PC-3 (cell line): ENCODE measurements around the gene SLC7A7. TPM values are rescaled to one million over a fixed set of nuclear protein-coding genes. Genes with fewer than 3 reads are reported as not detected.

Source experiments
- ATAC-seq: fragments of 200-7000 bp; cut with Tn5 transposase; 2 replicates; pipeline ENCODE4 v1.9.1; 2020; ENCODE audit warnings: mild to moderate bottlenecking, moderate library complexity
- BruUV-seq: library from RNA; stranded (reverse); fragments of 400-500 nt; replicated peaks from 2 replicates; lab custom pipeline; 2021; lab: Mats Ljungman, UMichigan
- CTCF ChIA-PET: fragments of 300-600 bp; sonication (Branson Sonifier 250); formaldehyde crosslinking; loops from one replicate; lab custom pipeline; 2022; ENCODE audit warnings: antibody characterized with exemption; lab: Charles Lee
- POLR2A ChIA-PET: fragments of 300-600 bp; sonication (Branson Sonifier 250); formaldehyde crosslinking; loops from one replicate; lab custom pipeline; 2022; ENCODE audit warnings: antibody characterized with exemption; ENCODE audit not compliant: unreplicated experiment; lab: Charles Lee
- DNase-seq: peaks from one replicate; pipeline ENCODE4 v3.0.0-alpha.2; 2015
- H2AFZ ChIP-seq: fragments of 300-600 bp; sonication (generic); 2 replicates; pipeline ENCODE4 v1.6.0; 2016; ENCODE audit warnings: antibody characterized with exemption, low read length
- H3F3A ChIP-seq: fragments of 300-600 bp; sonication (generic); one replicate; pipeline ENCODE4 v1.6.0; 2017; ENCODE audit warnings: antibody characterized with exemption, low read length, control low read depth, mild to moderate bottlenecking; ENCODE audit not compliant: unreplicated experiment
- H3K27ac ChIP-seq: fragments of 300-600 bp; sonication (generic); 2 replicates; pipeline ENCODE4 v1.5.1; 2016; ENCODE audit warnings: mild to moderate bottlenecking, low read length
- H3K27me3 ChIP-seq: fragments of 300-600 bp; sonication (generic); 2 replicates; pipeline ENCODE4 v1.6.1; 2016; ENCODE audit warnings: low read length, mixed read lengths
- H3K36me3 ChIP-seq: fragments of 300-600 bp; sonication (generic); 2 replicates; pipeline ENCODE4 v1.6.1; 2016; ENCODE audit warnings: low read depth, mixed run types, low read length, mixed read lengths
- H3K4me1 ChIP-seq: fragments of 300-600 bp; sonication (generic); 2 replicates; pipeline ENCODE4 v1.5.1; 2016; ENCODE audit warnings: low read length; ENCODE audit not compliant: insufficient read depth
- H3K4me2 ChIP-seq: fragments of 300-600 bp; sonication (generic); 2 replicates; pipeline ENCODE4 v1.6.0; 2016; ENCODE audit warnings: low read length
- H3K4me3 ChIP-seq: fragments of 300-600 bp; sonication (generic); 2 replicates; pipeline ENCODE4 v1.5.1; 2016; ENCODE audit warnings: mild to moderate bottlenecking, low read length, mixed read lengths
- H3K79me2 ChIP-seq: fragments of 300-600 bp; sonication (generic); 2 replicates; pipeline ENCODE4 v1.6.1; 2017; ENCODE audit warnings: low read length, mixed read lengths
- H3K9ac ChIP-seq: fragments of 300-600 bp; sonication (generic); 2 replicates; pipeline ENCODE4 v1.6.0; 2016; ENCODE audit warnings: mild to moderate bottlenecking, low read length
- H3K9me2 ChIP-seq: fragments of 300-600 bp; sonication (generic); replicated peaks from 2 replicates; pipeline ENCODE4 v1.6.1; 2016; ENCODE audit warnings: mixed run types, low read length, mixed read lengths
- H3K9me3 ChIP-seq: fragments of 300-600 bp; sonication (generic); 2 replicates; pipeline ENCODE4 v1.6.1; 2016; ENCODE audit warnings: low read length, mixed read lengths
- H4K20me1 ChIP-seq: fragments of 300-600 bp; sonication (generic); 2 replicates; pipeline ENCODE4 v1.6.1; 2016; ENCODE audit warnings: low read length, mixed read lengths
- EZH2 ChIP-seq: fragments of 300-600 bp; sonication (generic); IDR thresholded peaks from one replicate; pipeline ENCODE4 v1.6.1; 2017; ENCODE audit warnings: antibody characterized with exemption, mild to moderate bottlenecking, low read length; ENCODE audit not compliant: unreplicated experiment
- EZH2phosphoT487 ChIP-seq: fragments of 300-600 bp; sonication (generic); IDR thresholded peaks from 2 replicates; pipeline ENCODE4 v1.6.1; 2018; ENCODE audit warnings: mild to moderate bottlenecking, antibody characterized with exemption, low read length, borderline replicate concordance
- intact Hi-C: fragments of 100-400 bp; cut with micrococcal nuclease; formaldehyde crosslinking; loops from 2 replicates; pipeline ENCODE4 v1.9.0; 2023
- total RNA-seq: library from RNA; depleted of rRNA; stranded (reverse); fragments of >200 nt; gene quantifications from 2 replicates; pipeline ENCODE4 v1.2.3, GENCODE V29; 2014
- TF ChIP-seq, protein P1 (sequence below): fragments of 300-600 bp; sonication (generic); conservative IDR thresholded peaks from 2 replicates; pipeline ENCODE4 v1.5.1; 2017; ENCODE audit warnings: antibody characterized with exemption, low read depth, mild to moderate bottlenecking, low read length

SLC7A7 gene
- total RNA-seq, 1 experiment from 2014 or later: not detected

DNA sequence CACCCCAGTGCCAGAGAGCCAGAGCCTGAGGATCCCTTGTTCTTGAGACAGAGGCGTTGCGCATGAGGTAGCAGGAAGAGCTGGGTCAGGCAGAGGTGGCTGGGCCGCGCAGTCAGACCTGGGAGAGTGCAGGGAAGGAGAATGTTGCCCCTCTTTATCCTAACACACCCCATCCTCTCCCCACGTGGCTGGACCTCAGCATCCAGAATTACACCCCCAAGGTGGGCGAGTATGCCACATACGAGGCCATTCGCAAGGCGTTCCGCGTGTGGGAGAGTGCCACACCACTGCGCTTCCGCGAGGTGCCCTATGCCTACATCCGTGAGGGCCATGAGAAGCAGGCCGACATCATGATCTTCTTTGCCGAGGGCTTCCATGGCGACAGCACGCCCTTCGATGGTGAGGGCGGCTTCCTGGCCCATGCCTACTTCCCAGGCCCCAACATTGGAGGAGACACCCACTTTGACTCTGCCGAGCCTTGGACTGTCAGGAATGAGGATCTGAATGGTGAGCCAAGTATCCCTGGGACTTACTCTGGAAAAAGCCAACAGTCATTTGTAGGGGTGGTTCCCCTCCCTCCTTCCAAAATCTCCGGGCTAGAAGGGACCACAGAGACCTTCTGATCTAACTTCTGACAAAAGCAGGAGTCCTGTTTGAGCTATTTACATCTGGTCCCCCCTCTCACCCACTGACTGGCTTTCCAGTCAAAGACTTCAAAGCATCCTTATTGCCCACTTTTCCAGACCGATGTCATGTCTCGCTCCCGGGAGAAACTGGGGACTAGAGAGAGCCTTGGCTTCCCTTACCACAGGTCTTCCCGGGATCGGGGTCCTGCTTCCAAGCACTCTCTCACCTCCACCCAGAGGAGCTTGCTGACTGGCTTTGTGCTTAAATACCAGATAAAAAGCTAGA lies 27.2 kb upstream of the SLC7A7 start:
- ChIA-PET CTCF (no interaction called here), POLR2A (no interaction called here)
- H3K36me3 ChIP-seq: peaks cover 24% of the 10 kb centered on the region
- H4K20me1 ChIP-seq: no peaks in the 10 kb centered on the region
- no peaks in the 10 kb centered on the region for H3F3A ChIP-seq
- intact Hi-C loops: no loop called here
- no peak overlapping the region for H3K9ac ChIP-seq
- TF ChIP-seq, protein P1, sequence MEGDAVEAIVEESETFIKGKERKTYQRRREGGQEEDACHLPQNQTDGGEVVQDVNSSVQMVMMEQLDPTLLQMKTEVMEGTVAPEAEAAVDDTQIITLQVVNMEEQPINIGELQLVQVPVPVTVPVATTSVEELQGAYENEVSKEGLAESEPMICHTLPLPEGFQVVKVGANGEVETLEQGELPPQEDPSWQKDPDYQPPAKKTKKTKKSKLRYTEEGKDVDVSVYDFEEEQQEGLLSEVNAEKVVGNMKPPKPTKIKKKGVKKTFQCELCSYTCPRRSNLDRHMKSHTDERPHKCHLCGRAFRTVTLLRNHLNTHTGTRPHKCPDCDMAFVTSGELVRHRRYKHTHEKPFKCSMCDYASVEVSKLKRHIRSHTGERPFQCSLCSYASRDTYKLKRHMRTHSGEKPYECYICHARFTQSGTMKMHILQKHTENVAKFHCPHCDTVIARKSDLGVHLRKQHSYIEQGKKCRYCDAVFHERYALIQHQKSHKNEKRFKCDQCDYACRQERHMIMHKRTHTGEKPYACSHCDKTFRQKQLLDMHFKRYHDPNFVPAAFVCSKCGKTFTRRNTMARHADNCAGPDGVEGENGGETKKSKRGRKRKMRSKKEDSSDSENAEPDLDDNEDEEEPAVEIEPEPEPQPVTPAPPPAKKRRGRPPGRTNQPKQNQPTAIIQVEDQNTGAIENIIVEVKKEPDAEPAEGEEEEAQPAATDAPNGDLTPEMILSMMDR: no peak
- no peak for TF ChIP-seq EZH2phosphoT487
- TF ChIP-seq EZH2: no peak
- no peak overlapping the region for H3K4me3 ChIP-seq
- peaks cover 17% of the 10 kb centered on the region; the same call in 1 of the 2 replicates for H3K4me1 ChIP-seq
- no peak overlapping the region for H2AFZ ChIP-seq
- no peaks in the 10 kb centered on the region for H3K9me3 ChIP-seq
- no peak overlapping the region for H3K4me2 ChIP-seq
- no peak overlapping the region for H3K27ac ChIP-seq
- H3K27me3 ChIP-seq: no peaks in the 10 kb centered on the region
- H3K79me2 ChIP-seq: peaks cover 28% of the 10 kb centered on the region
- DNase-seq (no peak), ATAC-seq (no peak)
- no TSS peak for BruUV-seq
- no peaks in the 10 kb centered on the region for H3K9me2 ChIP-seq

- no peak overlapping the region for H3K27ac ChIP-seq
- no peaks in the 10 kb centered on the region for H3F3A ChIP-seq
- no peak overlapping the region for H3K4me3 ChIP-seq
- H2AFZ ChIP-seq: no peak overlapping the region
- DNase-seq (no peak), ATAC-seq (no peak)
- CTCF ChIA-PET: no interaction called here
- H3K36me3 ChIP-seq: peaks cover 24% of the 10 kb centered on the region
- H3K9me2 ChIP-seq: no peaks in the 10 kb centered on the region
- H3K27me3 ChIP-seq: no peaks in the 10 kb centered on the region
- no peak overlapping the region for H3K4me2 ChIP-seq
- H3K79me2 ChIP-seq: peaks cover 35% of the 10 kb centered on the region
- H4K20me1 ChIP-seq: no peaks in the 10 kb centered on the region
- TF ChIP-seq, protein P1: no peak
- TF ChIP-seq EZH2phosphoT487 (no peak), EZH2 (no peak)
- no peak overlapping the region for H3K9ac ChIP-seq
- no TSS peak for BruUV-seq
- POLR2A ChIA-PET: no interaction called here
- H3K4me1 ChIP-seq: peaks cover 17% of the 10 kb centered on the region; the same call in 1 of the 2 replicates
- no peaks in the 10 kb centered on the region for H3K9me3 ChIP-seq
- intact Hi-C loops: no loop called here
Measured at GRCh38 chr14:22841769-22842168, 26.5 kb upstream of the SLC7A7 start.

- no peak overlapping the region for H3K4me3 ChIP-seq
- H3K27me3 ChIP-seq: no peaks in the 10 kb centered on the region
- no peaks in the 10 kb centered on the region for H3F3A ChIP-seq
- DNase-seq (no peak), ATAC-seq (no peak)
- TF ChIP-seq, protein P1: no peak
- TF ChIP-seq EZH2phosphoT487: no peak
- TF ChIP-seq EZH2: no peak
- H3K4me2 ChIP-seq: no peak overlapping the region
- H3K9me3 ChIP-seq: no peaks in the 10 kb centered on the region
- H3K9ac ChIP-seq: no peak overlapping the region
- H3K79me2 ChIP-seq: peaks cover 40% of the 10 kb centered on the region
- BruUV-seq: no TSS peak
- peaks cover 24% of the 10 kb centered on the region for H3K36me3 ChIP-seq
- POLR2A ChIA-PET: no interaction called here
- peaks cover 17% of the 10 kb centered on the region; the same call in 1 of the 2 replicates for H3K4me1 ChIP-seq
- H3K9me2 ChIP-seq: no peaks in the 10 kb centered on the region
- CTCF ChIA-PET: no interaction called here
- H4K20me1 ChIP-seq: no peaks in the 10 kb centered on the region
- no peak overlapping the region for H2AFZ ChIP-seq
- no peak overlapping the region for H3K27ac ChIP-seq
- intact Hi-C loops: no loop called here
Measured at GRCh38 chr14:22841311-22841710, 26.1 kb upstream of the SLC7A7 start.
